Measurements from ENCODE around the gene NR4A1.

The NR4A1 gene

DNA sequence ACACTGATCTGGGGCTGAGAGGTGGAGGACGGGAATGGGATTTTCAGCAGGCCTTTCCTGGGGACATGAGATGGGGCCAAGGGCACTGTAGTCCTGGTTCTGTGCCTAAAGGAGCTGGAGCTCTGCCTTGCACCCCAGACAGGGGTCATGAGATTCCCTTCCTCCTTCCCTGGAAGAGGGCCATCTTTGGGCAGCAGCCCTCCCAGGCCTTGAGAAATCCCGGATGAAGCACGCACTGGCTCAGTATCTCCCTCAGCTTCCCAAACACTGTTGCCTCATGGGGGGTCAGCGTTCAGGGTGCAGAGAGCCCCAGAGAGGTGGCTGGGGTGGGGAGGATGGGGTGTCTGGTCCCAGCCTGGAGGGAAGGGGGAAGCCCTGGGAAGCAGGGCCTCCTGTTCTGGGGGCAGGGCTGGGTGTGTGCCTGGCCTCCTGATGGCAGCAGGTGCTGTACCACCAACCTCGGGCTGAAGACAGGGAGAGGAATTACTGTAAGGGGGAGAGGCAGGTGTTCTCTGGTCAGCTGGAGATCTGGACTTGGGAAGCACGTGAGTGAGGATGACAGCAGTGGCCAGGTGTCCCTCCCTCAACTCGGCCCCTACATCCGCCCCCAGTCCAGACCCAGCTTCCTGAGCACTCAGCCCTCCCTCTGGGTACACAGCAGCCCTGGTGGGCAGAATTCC lies 8.4 kb upstream of the NR4A1 start:
- TF ChIP-seq, protein P1, sequence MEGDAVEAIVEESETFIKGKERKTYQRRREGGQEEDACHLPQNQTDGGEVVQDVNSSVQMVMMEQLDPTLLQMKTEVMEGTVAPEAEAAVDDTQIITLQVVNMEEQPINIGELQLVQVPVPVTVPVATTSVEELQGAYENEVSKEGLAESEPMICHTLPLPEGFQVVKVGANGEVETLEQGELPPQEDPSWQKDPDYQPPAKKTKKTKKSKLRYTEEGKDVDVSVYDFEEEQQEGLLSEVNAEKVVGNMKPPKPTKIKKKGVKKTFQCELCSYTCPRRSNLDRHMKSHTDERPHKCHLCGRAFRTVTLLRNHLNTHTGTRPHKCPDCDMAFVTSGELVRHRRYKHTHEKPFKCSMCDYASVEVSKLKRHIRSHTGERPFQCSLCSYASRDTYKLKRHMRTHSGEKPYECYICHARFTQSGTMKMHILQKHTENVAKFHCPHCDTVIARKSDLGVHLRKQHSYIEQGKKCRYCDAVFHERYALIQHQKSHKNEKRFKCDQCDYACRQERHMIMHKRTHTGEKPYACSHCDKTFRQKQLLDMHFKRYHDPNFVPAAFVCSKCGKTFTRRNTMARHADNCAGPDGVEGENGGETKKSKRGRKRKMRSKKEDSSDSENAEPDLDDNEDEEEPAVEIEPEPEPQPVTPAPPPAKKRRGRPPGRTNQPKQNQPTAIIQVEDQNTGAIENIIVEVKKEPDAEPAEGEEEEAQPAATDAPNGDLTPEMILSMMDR (conservative IDR thresholded peaks at IDR 0.05; ENCODE audit: low read depth, low read length), result no peak
- H3K4me3 ChIP-seq (ENCODE audit: low read depth, low read length), result no peak overlapping the region
- DNase-seq (ENCODE audit: low read depth), result no peak

DNA sequence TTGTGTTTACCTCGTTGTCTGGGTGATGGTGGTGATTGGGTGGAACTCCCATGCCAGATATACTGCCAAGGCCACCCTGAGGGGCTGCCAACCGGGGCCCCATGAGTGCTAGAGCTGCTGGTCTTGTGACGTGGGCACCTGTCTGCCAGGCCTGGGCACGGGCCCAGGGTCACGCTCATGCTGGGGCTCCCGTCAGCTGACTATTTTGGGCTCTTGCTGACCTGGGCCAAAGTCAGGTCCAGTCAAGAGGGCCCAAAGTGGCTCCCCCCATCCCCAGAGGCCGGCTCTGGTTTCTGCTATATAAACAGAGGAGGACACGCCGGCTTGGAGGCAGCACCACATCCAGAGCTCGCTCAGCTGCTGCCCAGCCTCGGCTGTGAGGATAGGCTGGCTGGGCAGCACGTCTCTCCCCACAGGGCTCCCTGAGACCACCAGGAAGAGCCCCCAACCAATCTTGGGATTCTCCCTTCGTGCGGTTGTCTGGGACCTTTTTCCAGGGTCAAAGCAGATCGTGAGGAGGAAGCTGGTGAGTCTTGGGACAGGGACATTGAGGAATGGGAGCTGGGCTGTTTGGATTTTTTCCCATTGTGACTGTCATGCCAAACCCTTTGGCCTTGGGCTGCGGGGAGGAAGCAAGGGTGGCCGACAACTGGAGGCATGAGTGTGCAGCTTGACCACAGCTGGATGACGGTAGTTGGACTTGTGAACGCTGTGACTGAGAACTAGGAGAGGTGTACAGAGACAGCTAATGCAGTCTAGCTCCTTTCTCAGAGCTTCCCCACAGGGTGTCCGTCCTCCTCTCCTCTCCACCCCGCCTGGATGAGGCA lies 7.6 kb upstream of the NR4A1 start:
- TF ChIP-seq, protein P1 (conservative IDR thresholded peaks at IDR 0.05; ENCODE audit: low read depth, low read length), result no peak
- no peak for DNase-seq (ENCODE audit: low read depth)
- H3K4me3 ChIP-seq (ENCODE audit: low read depth, low read length), result no peak overlapping the region

DNA sequence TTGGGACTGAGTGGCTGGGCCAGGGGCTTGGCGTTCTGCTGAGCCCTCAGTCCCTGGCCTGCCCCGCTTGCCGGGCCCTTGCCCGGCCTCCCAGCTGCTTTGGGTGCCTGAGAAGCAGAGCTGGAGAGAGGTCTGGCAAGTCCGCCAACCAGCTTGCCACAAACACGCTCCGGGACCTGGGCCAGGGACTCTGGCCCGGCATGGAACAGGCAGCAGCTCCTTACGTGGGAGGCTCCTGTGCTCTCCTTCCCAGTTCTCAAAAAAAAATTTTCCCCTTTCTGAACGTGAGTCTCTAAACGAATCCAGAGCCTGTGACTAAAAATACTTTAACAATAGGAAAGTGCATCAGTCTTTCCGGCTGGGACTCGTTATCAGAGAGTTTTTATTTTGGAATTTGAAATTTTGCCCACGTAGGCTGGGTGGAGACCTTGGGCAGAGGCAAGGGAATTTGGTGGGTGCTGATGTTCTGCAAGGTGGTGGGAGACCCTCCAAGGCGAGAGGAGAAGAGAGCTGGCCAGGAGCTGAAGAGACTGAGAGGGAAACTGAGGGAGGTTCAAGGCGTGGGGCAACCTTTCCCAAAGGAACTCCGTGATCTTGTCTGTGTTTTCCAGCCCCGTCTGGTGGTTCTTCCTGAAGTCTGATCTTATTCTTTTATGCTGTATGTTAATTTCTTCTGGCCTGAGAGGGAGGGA lies 6.8 kb upstream of the NR4A1 start:
- TF ChIP-seq, protein P1 (conservative IDR thresholded peaks at IDR 0.05; ENCODE audit: low read depth, low read length), result no peak
- H3K4me3 ChIP-seq (ENCODE audit: low read depth, low read length), result no peak overlapping the region
- DNase-seq (ENCODE audit: low read depth), result no peak

DNA sequence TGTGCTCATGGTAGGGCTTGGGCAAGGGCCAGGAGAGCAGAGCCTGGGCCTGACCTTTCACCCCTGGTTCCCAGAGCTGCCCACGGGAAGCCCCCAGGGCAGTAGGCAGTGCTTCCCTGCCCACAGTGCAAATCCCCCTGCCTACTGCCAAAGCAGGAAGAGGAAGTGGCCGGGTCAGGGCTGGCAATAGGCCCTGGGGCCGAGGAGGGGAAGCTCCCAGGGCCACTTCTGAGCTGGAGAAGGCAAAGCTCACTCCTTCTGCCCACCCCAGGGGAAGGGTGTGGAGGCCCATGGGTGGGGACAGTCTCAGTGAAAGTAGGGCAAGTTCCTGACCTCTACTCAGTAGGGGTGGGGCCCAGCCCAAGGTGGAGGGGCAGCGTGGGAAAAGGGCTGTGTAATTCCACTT lies 5.4 kb upstream of the NR4A1 start:
- H3K4me3 ChIP-seq (ENCODE audit: low read depth, low read length), result no peak overlapping the region
- DNase-seq (ENCODE audit: low read depth), result no peak
- TF ChIP-seq, protein P1 (conservative IDR thresholded peaks at IDR 0.05; ENCODE audit: low read depth, low read length), result no peak

DNA sequence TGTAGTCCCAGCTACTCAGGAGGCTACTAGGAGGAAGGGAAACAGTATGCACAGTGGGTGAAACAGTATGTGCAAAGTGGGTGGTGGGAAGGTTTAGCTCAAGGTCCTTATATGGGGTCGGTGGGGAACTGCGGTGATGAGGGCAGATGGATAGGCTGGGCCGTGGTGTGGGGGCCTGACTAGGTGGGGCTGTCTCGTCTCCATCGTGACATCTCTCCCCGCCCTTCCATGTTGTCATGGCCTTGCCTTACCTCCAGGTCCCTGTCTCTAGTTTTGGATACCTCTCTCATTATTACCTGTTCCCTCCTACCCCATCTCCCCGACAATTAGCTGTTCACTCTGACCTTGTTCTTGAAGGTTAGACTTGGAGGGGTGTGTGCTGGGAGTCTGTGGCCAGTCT lies 4.4 kb upstream of the NR4A1 start:
- H3K4me3 ChIP-seq (ENCODE audit: low read depth, low read length), result no peak overlapping the region
- TF ChIP-seq, protein P1 (conservative IDR thresholded peaks at IDR 0.05; ENCODE audit: low read depth, low read length), result no peak
- DNase-seq (ENCODE audit: low read depth), result no peak

DNA sequence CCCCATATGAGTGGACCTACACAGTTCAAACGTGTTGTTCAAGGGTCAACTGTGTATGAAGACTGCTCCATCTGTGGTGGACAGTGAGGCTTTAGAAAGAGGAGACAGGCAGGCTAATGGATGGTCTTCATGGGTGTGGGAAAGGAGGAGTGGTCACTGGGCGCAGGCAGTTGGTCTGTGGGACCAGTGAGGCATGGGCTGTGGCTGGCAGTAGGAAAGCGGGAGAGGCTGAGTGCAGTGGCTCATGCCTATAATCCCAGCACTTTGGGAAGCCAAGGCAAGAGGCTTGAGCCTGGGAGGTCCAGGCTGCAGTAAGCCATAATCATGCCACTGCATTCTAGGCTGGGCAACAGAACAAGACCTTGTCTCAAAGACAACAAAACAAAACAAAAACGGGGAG lies 2.0 kb upstream of the NR4A1 start:
- H3K4me3 ChIP-seq (ENCODE audit: low read depth, low read length), result no peak overlapping the region
- no peak for DNase-seq (ENCODE audit: low read depth)
- TF ChIP-seq, protein P1 (conservative IDR thresholded peaks at IDR 0.05; ENCODE audit: low read depth, low read length), result no peak
